Measurements from ENCODE around the gene AFMID.

DNA sequence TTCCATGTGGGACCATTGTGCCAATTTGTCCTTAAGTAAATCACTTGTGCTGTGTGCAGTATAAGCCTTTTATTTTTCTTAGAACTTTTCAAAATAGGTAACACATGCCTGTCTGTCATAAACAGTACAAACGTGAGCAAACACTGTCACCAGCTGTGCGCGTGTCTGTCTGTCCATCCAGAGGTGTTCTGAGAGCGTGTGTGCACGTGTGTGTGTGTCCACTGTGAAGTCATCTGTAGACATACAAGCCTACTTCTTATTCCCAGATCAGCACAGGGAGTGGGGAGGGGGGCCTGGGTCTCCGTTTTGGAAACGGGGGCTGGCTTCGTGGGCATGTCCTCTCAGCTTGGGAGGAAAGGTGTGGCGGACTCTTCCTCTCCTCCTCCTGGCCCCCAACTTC lies 53.7 kb downstream of the AFMID start:
- TF ChIP-seq SP1 (IDR thresholded peaks at IDR 0.05) (no peak), SUZ12 (IDR thresholded peaks at IDR 0.05) (no peak), BHLHE40 (IDR thresholded peaks at IDR 0.05; ENCODE audit: borderline replicate concordance) (no peak), HDGF (IDR thresholded peaks at IDR 0.05; ENCODE audit: borderline replicate concordance) (no peak), TARDBP (IDR thresholded peaks at IDR 0.05) (no peak), FOXM1 (IDR thresholded peaks at IDR 0.05; ENCODE audit: borderline replicate concordance) (no peak), FOXK2 (IDR thresholded peaks at IDR 0.05) (no peak), ARNT (IDR thresholded peaks at IDR 0.05) (no peak), CTBP1 (IDR thresholded peaks at IDR 0.05; ENCODE audit: borderline replicate concordance) (no peak), LEF1 (IDR thresholded peaks at IDR 0.05; ENCODE audit: borderline replicate concordance) (no peak)
